ENCODE results near the gene FHIT.

Gene FHIT

GRCh38 chr3:60756241-60757030 lies 494.8 kb downstream of the FHIT start:
- DNase-seq = peak; percentile 32

- no peak for DNase-seq
These were observed 496.2 kb downstream of the FHIT start for GRCh38 chr3:60755094-60755493.

- peak; percentile 46 for DNase-seq
These were observed 496.6 kb downstream of the FHIT start for GRCh38 chr3:60754617-60755016.

GRCh38 chr3:60752809-60753208 lies 498.4 kb downstream of the FHIT start:
- DNase-seq = peak; percentile 76

- DNase-seq = peak; percentile 40
These were observed 504.4 kb downstream of the FHIT start for GRCh38 chr3:60746695-60747416.

GRCh38 chr3:60746043-60746638 lies 505.1 kb downstream of the FHIT start:
- DNase-seq = peak; percentile 33

GRCh38 chr3:60743631-60744164 lies 507.6 kb downstream of the FHIT start:
- DNase-seq = no peak

- DNase-seq = peak; percentile 86
These were observed 508.6 kb downstream of the FHIT start for GRCh38 chr3:60742606-60743145.

- no peak for DNase-seq
These were observed 513.4 kb downstream of the FHIT start for GRCh38 chr3:60737633-60738399.

- DNase-seq = no peak
These were observed 520.9 kb downstream of the FHIT start for GRCh38 chr3:60730371-60730770.

GRCh38 chr3:60729056-60729455 lies 522.2 kb downstream of the FHIT start:
- peak; percentile 52 for DNase-seq

- DNase-seq = peak; percentile 49
These were observed 523.2 kb downstream of the FHIT start for GRCh38 chr3:60728006-60728405.

- peak; percentile 30 for DNase-seq
These were observed 530.5 kb downstream of the FHIT start for GRCh38 chr3:60720736-60721135.

- DNase-seq = no peak
These were observed 534.7 kb downstream of the FHIT start for GRCh38 chr3:60716573-60716972.

GRCh38 chr3:60708191-60708975 lies 542.9 kb downstream of the FHIT start:
- peak; percentile 91 for DNase-seq

- DNase-seq = peak; percentile 69
These were observed 543.7 kb downstream of the FHIT start for GRCh38 chr3:60707452-60708020.

- DNase-seq = peak; percentile 77
These were observed 547.1 kb downstream of the FHIT start for GRCh38 chr3:60703956-60704736.

- no peak for DNase-seq
These were observed 548.2 kb downstream of the FHIT start for GRCh38 chr3:60703008-60703407.

- no peak for DNase-seq
These were observed 553.1 kb downstream of the FHIT start for GRCh38 chr3:60698117-60698516.

GRCh38 chr3:60697132-60697531 lies 554.1 kb downstream of the FHIT start:
- DNase-seq = no peak

Measured in fibroblast of skin of scalp (primary cell).